Activated CD4-positive, alpha-beta memory T cell treated with anti-CD3 and anti-CD28 coated beads, Interleukin-2, amount 10 ng/mL, durations not matched to agents 7 days and 5 days (primary cell): ENCODE data around the gene GRM5. TPM values are rescaled to one million over a fixed set of nuclear protein-coding genes. Genes with fewer than 3 reads are reported as not detected.
A peak's percentile ranks its signal among the peaks of the same experiment; 100 is the strongest.

Experiments used
- CTCF ChIA-PET: fragments of 350-600 bp; sonication (Branson Sonifier 250); formaldehyde crosslinking; loops from one replicate; lab custom pipeline; 2021; ENCODE audit warnings: antibody characterized with exemption, inconsistent platforms; lab: Charles Lee
- POLR2A ChIA-PET: fragments of 350-600 bp; sonication (Branson Sonifier 250); formaldehyde crosslinking; loops from one replicate; lab custom pipeline; 2021; ENCODE audit warnings: antibody characterized with exemption; lab: Charles Lee
- DNase-seq: peaks from one replicate; pipeline ENCODE4 v3.0.0-alpha.2; 2020
- H3K27ac Mint-ChIP-seq: one replicate; pipeline ENCODE4 v1.8.0; 2021; ENCODE audit warnings: mild to moderate bottlenecking, mixed read lengths
- H3K27me3 Mint-ChIP-seq: one replicate; pipeline ENCODE4 v1.8.0; 2021; ENCODE audit warnings: mixed read lengths
- H3K36me3 Mint-ChIP-seq: one replicate; pipeline ENCODE4 v1.8.0; 2021; ENCODE audit warnings: low read depth, mixed read lengths
- H3K4me1 Mint-ChIP-seq: one replicate; pipeline ENCODE4 v1.8.0; 2021; ENCODE audit warnings: mixed read lengths
- H3K4me3 Mint-ChIP-seq: one replicate; pipeline ENCODE4 v1.8.0; 2021; ENCODE audit warnings: mild to moderate bottlenecking, mixed read lengths
- H3K9me3 Mint-ChIP-seq: one replicate; pipeline ENCODE4 v1.8.0; 2021; ENCODE audit warnings: mixed read lengths
- total RNA-seq, 2 experiments: library from RNA; stranded (reverse); gene quantifications; one replicate each; pipeline ENCODE4 v1.2.3, GENCODE V29; 2021

The GRM5 gene
- total RNA-seq, 2 experiments from 2014 or later = not detected

DNA sequence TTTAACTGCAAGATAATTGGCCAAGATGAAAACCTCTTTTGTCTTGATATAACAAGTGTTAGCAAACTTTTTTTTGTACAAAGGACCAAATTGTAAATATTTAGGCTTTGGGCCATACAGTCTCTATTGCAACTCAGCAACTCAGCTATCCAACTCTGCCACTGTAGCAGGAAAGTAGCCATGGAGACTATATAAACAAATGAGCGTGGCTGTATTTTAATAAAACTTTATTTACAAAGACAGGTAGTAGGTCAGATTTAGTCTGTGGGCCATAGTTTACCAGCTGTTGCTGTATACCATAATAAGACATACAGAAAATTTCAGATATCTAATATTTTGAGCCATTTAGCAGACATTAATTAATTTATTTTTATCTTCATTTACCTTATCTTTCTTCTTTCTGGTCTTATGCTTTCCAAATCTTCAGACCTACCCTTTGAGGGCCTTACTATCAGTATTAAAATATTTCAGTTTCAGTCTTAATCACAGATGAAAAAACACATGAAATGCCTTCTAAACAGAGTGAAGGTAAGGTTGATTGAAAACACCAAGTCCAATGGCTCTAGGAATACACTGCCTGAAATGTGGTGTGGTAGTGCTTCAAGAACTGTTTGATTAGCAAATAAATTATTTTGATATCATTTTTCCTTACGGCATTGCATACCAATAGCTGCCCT is 471.4 kb downstream of the GRM5 start:
- Mint-ChIP-seq H3K36me3 (no peaks in the 10 kb centered on the region), H3K9me3 (no peaks in the 10 kb centered on the region), H3K27ac (no peak overlapping the region), H3K27me3 (no peaks in the 10 kb centered on the region), H3K4me1 (no peaks in the 10 kb centered on the region), H3K4me3 (no peak overlapping the region)
- DNase-seq = no peak
- CTCF ChIA-PET = no interaction called here
- POLR2A ChIA-PET = no interaction called here

DNA sequence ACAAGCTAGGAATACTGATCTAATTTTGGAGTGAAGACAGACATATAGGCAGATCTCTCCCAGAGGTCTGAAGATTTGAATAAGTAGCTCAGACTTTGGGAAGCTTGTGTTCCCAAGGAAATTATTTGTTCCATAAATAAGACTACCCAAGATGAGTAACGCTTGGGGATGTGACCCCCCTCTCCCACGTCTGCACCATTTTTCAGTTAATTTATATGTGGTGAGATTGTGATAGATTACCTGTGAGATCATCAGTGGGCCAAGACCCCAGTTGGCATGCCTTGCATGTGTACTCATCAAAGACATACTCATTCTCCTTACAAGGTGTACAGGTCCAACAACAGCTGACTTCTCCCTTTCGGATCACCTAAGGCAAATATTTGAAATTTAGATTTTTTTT is 475.4 kb downstream of the GRM5 start:
- H3K27me3 Mint-ChIP-seq = no peaks in the 10 kb centered on the region
- H3K36me3 Mint-ChIP-seq = no peaks in the 10 kb centered on the region
- DNase-seq = no peak
- H3K9me3 Mint-ChIP-seq = no peaks in the 10 kb centered on the region
- no peaks in the 10 kb centered on the region for H3K4me1 Mint-ChIP-seq
- H3K4me3 Mint-ChIP-seq = no peak overlapping the region
- CTCF ChIA-PET = no interaction called here
- POLR2A ChIA-PET = no interaction called here
- H3K27ac Mint-ChIP-seq = no peak overlapping the region

DNA sequence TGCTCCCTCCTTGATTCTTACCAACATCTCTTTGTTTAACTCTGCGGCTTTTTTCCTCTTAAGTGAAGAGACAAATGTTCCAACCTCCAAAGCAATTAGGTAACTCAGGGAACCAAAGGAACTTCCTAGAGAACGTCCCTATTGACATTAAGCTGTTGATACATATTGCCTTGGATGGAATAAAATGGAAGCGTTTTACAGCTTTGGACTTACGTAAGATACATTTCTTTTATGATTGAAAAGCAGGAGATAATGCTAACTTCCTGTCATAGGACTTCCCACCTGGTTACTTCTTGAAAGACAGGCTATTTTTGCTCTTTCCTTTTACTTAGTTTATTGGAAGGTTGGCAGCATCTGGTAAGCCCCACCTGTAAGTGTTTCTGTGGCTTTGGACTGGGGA is 482.5 kb downstream of the GRM5 start:
- Mint-ChIP-seq H3K9me3 (no peaks in the 10 kb centered on the region), H3K27me3 (peaks cover 14% of the 10 kb centered on the region), H3K4me3 (no peak overlapping the region), H3K4me1 (no peaks in the 10 kb centered on the region), H3K36me3 (no peaks in the 10 kb centered on the region), H3K27ac (no peak overlapping the region)
- CTCF ChIA-PET = interaction anchor here (1.0 kb wide), 1 partner anchor 28 kb away, joined by 3 read pairs; no protein-coding TSS in a partner anchor
- POLR2A ChIA-PET = no interaction called here
- DNase-seq = no peak

DNA sequence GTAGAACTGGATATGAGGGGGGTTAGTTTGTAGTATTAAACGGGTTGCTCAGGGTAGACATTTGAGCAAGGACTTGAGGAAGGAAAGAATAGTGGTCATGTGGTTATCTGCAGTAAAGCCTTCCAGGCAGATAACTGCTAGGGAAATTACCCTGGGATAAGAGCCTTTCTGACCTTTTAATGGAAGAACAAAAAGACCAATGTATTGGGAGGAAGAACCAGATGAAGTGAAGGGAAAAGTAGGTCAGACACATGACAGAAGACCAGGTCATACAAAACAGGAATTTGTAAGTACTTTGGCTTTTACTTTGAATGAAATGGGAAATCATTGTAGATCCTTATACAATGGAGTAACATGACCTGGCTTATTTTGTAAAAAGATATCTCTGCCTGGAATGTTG is 486.3 kb downstream of the GRM5 start:
- Mint-ChIP-seq H3K9me3 (no peaks in the 10 kb centered on the region), H3K4me1 (no peaks in the 10 kb centered on the region), H3K27me3 (peaks cover 19% of the 10 kb centered on the region), H3K4me3 (no peak overlapping the region), H3K36me3 (no peaks in the 10 kb centered on the region), H3K27ac (no peak overlapping the region)
- ChIA-PET POLR2A (no interaction called here), CTCF (no interaction called here)
- DNase-seq = no peak

DNA sequence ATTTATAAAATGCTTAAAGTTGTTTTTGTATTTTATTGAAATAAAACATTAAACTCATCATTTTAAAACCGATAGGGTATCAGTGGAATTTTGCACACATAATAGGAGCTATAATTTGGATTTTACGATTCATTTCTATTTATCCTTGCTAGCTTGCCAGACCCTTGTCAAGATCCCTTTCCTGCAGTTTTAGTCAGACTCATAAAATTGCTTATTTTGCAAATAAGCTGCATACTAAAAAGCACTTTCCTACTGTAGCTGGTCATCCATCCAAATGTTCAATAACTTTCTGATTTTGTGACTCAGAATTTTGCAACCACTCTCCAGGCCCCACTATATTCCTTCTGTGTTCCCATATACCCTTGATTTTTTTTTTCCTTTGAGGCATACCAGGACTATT is 489.0 kb downstream of the GRM5 start:
- Mint-ChIP-seq H3K4me3 (no peak overlapping the region), H3K27ac (no peak overlapping the region), H3K4me1 (no peaks in the 10 kb centered on the region), H3K27me3 (peaks cover 16% of the 10 kb centered on the region), H3K36me3 (no peaks in the 10 kb centered on the region), H3K9me3 (no peaks in the 10 kb centered on the region)
- CTCF ChIA-PET = interaction anchor here (1.4 kb wide), 1 partner anchor 25 kb away, joined by 3 read pairs; no protein-coding TSS in a partner anchor
- POLR2A ChIA-PET = no interaction called here
- DNase-seq = no peak

DNA sequence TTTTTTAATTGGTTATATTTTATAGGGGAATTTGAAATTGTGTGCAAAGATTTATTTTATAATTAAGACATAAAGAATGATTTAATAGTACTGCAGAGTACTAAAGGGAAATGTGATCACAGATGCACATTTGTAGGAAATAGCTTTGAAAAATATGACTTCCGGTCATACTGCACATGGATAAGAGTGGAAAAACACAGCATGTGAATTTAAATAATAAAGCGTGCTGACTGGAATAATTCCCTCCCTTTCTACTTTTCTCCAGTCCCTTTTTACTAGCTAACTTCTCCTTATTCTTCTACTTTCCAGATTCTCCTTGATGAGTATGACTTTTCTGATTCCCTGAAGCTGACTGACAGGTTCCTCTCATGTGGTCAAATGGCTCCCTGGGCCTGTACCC is 489.9 kb downstream of the GRM5 start:
- ChIA-PET POLR2A (no interaction called here), CTCF (no interaction called here)
- Mint-ChIP-seq H3K4me1 (no peaks in the 10 kb centered on the region), H3K9me3 (no peaks in the 10 kb centered on the region), H3K4me3 (no peak overlapping the region), H3K27me3 (peaks cover 19% of the 10 kb centered on the region), H3K27ac (no peak overlapping the region), H3K36me3 (no peaks in the 10 kb centered on the region)
- no peak for DNase-seq

DNA sequence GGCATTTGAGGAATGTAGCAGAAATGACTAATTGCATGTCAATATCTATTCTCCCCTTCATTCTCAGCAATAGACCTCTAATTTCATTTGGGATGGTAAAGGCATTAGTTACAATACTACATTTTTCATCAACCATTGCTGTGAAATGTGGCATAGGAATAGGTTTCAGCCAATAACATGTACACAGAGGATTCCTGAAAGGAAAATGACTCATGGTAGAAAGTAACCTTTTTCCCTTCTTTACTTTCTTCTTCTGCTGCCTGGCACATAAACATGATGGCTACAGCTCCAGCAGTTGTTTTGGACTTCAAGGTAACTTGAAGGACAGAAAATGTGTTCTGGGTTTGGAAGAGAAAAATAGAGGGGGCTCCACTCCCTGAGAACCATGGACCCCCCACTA is 496.4 kb downstream of the GRM5 start:
- Mint-ChIP-seq H3K27me3 (peaks cover 15% of the 10 kb centered on the region), H3K9me3 (no peaks in the 10 kb centered on the region), H3K36me3 (no peaks in the 10 kb centered on the region), H3K4me1 (no peaks in the 10 kb centered on the region), H3K27ac (no peak overlapping the region), H3K4me3 (no peak overlapping the region)
- ChIA-PET POLR2A (no interaction called here), CTCF (interaction anchor here (1.9 kb wide), 1 partner anchor 17 kb away, joined by 6 read pairs; no protein-coding TSS in a partner anchor)
- no peak for DNase-seq

DNA sequence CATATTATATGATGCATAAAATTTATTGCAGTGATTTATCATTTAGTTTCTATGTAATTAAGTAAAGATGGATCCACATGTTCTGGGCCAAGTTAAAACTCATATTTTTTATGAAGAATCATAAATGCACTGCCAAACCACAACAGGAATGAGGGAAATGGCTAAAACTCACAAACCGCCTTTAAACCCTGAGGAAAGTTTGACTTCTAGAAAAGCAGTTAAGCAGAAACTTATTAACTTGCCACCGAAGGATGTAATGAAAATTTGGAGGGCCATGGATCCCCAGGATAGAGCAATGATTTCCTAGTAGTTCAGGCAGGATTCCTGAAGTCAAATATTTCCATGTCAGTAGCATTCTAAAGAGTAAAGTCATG is 510.0 kb downstream of the GRM5 start:
- CTCF ChIA-PET = interaction anchor here (1.3 kb wide), 1 partner anchor 8 kb away, joined by 3 read pairs; no protein-coding TSS in a partner anchor
- H3K27ac Mint-ChIP-seq = no peak overlapping the region
- no peaks in the 10 kb centered on the region for H3K4me1 Mint-ChIP-seq
- POLR2A ChIA-PET = no interaction called here
- no peaks in the 10 kb centered on the region for H3K36me3 Mint-ChIP-seq
- H3K4me3 Mint-ChIP-seq = no peak overlapping the region
- no peak for DNase-seq
- peaks cover 21% of the 10 kb centered on the region for H3K27me3 Mint-ChIP-seq
- H3K9me3 Mint-ChIP-seq = no peaks in the 10 kb centered on the region

DNA sequence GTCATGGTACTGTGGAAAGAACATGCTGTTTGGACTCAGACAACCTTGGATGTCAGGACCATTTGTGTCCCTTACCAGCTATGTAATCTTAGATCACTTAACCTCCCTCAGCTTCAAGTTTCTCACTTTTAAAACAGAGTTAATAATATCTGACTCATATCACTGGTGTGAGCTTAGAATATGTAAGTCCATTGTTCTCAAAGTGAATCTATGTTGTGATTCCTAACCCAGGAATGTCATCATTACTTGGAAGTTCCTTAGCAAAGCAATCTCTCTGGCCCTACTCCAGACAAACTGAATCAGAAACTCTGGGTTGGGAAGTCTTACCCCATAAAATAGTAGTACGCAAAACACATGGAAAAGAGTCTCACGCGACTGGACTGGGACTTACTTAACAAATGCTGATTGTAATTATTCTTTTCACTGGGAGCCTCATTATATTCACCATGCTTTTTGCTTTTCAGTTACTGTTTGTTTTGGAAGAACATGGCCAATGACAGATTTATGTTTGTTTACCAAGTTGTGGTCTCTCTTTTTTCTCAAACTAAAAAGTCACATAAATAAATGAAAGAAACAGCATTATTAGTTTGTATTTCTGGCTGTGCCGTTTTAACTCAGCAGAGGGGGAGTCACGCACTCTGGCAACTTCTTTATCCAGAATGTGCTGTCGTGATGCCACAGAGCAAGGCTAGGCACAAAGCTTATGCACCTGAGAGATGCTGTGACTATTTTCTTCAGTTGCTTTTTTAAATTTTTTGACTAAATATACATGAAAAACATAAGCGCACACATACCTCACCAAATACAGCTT is 510.6 kb downstream of the GRM5 start:
- no peak for DNase-seq
- Mint-ChIP-seq H3K9me3 (no peaks in the 10 kb centered on the region), H3K4me3 (no peak overlapping the region), H3K27ac (no peak overlapping the region), H3K4me1 (no peaks in the 10 kb centered on the region), H3K27me3 (peaks cover 23% of the 10 kb centered on the region), H3K36me3 (no peaks in the 10 kb centered on the region)
- ChIA-PET POLR2A (no interaction called here), CTCF (interaction anchor here (1.0 to 1.3 kb wide), 2 partner anchors 9 kb away, joined by 3 to 4 read pairs; no protein-coding TSS in a partner anchor)

DNA sequence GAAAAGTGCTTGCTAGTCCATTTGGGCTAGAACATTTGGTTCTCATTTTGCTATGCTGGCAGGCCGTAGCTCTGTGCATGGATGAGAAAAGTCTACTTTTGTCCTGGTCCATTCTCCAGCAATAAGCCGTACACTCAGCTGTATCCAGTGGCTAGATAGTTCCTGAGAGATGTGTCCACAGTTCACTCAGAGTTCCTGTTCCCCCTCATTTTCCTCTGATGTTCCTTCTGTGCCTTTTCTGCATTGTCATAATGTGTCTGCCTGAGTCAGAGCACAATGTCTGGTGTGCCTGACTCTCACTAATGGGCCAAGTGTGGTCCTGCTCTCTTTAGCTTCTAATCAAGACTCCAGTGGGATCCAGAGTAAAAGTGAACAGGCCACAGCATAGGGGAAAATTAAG is 512.6 kb downstream of the GRM5 start:
- Mint-ChIP-seq H3K4me1 (no peaks in the 10 kb centered on the region), H3K36me3 (no peaks in the 10 kb centered on the region), H3K27me3 (peaks cover 27% of the 10 kb centered on the region), H3K9me3 (no peaks in the 10 kb centered on the region), H3K4me3 (no peak overlapping the region), H3K27ac (no peak overlapping the region)
- ChIA-PET CTCF (interaction anchor here (0.8 to 4.5 kb wide), 19 partner anchors 8 to 1200 kb away, joined by 3 to 51 read pairs (median 5); no protein-coding TSS in a partner anchor), POLR2A (no interaction called here)
- no peak for DNase-seq

DNA sequence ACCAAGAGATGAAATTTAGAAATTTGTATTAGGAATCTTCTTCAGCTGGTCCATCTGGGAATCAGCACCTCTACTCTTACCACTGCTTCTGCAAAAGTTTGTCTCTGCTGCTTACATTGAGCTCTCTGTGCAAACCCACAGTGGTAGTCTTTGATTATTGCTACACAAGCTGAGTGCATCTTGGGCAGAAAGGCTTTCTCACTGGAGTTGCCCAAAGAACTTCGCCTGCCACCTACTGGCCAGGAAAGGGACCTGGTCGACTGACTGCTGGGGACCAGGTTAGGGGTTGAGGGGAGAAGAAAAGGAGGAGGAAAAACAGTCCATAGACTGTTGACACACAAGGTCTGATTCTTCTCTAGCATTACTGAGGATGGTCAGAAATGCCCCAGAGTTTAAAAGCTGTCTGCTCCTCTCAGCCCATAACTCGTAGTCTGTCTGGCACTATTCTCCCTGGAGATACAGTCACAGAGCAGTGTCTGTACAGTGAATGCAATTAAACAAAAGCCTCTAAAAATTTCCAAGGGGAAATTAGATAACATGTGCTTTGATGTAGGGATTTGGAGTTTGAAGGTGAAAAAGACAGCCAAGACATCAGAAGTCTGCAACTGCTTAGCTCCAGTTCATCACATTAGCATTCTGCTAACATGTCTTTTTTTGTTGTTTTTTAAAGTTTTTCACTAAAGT is 513.3 kb downstream of the GRM5 start:
- CTCF ChIA-PET = interaction anchor here (0.7 to 4.5 kb wide), 37 partner anchors 9 to 1200 kb away, joined by 3 to 51 read pairs (median 4); no protein-coding TSS in a partner anchor
- no peak overlapping the region for H3K4me3 Mint-ChIP-seq
- POLR2A ChIA-PET = interaction anchor here (1.5 kb wide), 1 partner anchor 537 kb away, joined by 5 read pairs; no protein-coding TSS in a partner anchor
- H3K27ac Mint-ChIP-seq = no peak overlapping the region
- no peaks in the 10 kb centered on the region for H3K9me3 Mint-ChIP-seq
- peaks cover 25% of the 10 kb centered on the region for H3K27me3 Mint-ChIP-seq
- peak; percentile 69 for DNase-seq
- H3K36me3 Mint-ChIP-seq = no peaks in the 10 kb centered on the region
- H3K4me1 Mint-ChIP-seq = no peaks in the 10 kb centered on the region

DNA sequence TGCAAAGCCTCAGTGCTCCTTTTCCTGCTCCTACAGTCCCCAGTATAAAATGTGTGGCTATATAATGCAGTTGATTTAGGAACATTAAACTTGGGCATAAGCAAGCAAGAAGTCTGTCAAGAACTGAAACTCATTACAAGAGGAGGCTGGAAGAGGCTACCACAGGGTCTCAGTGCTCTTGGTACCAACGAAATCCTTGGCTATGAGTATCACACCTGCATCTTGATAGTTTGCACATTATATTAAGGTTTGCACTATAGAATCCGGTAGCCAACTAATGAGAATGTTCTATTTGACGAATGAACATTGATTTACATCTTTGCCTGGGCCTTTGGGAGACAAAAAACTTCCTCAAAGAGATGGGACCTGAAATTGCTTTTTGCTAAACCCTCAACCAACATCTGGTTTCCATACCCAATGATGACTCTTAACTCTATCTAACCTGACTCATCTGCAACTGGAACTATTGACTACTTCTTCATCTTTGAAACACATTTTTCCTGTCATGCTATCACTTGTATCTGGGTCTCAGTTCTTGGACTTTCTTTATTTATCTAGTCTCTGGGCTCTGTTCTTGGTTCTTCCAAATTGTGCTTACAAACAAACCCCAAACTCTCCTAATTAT is 521.0 kb downstream of the GRM5 start:
- CTCF ChIA-PET = interaction anchor here (0.7 to 5.1 kb wide), 17 partner anchors 9 to 528 kb away, joined by 3 to 48 read pairs (median 6); no protein-coding TSS in a partner anchor
- peaks cover 6% of the 10 kb centered on the region for H3K4me1 Mint-ChIP-seq
- H3K9me3 Mint-ChIP-seq = no peaks in the 10 kb centered on the region
- H3K4me3 Mint-ChIP-seq = no peak overlapping the region
- no peaks in the 10 kb centered on the region for H3K36me3 Mint-ChIP-seq
- POLR2A ChIA-PET = interaction anchor here (1.0 to 2.8 kb wide), 2 partner anchors 207 to 214 kb away, joined by 3 to 15 read pairs; partner anchors contain the start of gene CTSC
- H3K27me3 Mint-ChIP-seq = peaks cover 11% of the 10 kb centered on the region
- no peak overlapping the region for H3K27ac Mint-ChIP-seq
- DNase-seq = no peak
